Hepatocyte (in vitro differentiated cells): ENCODE results near the gene HLA-DRB1.

Experiments used
- EZH2 ChIP-seq: fragments of 200-600 bp; sonication (generic); IDR thresholded peaks from 2 replicates; pipeline ENCODE4 v1.6.1; 2016; ENCODE audit warnings: antibody characterized with exemption, mild to moderate bottlenecking, borderline replicate concordance
- EZH2phosphoT487 ChIP-seq: fragments of 200-600 bp; sonication (generic); IDR thresholded peaks from one replicate; pipeline ENCODE4 v1.6.1; 2018; ENCODE audit warnings: antibody characterized with exemption, mild to moderate bottlenecking, low read depth, moderate library complexity; ENCODE audit not compliant: unreplicated experiment, severe bottlenecking
- TF ChIP-seq, protein P1 (sequence below): fragments of 200-600 bp; sonication (generic); IDR thresholded peaks from 2 replicates; pipeline ENCODE4 v1.5.1; 2016; ENCODE audit warnings: antibody characterized with exemption, mild to moderate bottlenecking; ENCODE audit not compliant: poor library complexity

DNA sequence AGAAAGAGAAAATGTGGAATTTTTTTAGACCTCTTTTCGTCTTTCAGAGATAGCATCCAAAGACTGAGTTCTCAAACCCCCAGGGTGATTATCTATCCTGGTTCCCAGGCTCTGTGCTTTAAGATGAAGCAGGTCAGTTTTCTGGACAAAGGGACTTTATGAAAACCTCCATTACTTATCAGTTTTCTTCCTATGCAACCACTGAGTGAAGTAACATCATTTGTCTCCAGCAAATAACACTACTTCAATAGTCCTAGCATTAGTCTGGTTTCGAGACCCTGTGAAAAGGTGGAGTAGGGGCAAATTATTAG lies 18.3 kb upstream of the HLA-DRB1 start:
- TF ChIP-seq, protein P1, sequence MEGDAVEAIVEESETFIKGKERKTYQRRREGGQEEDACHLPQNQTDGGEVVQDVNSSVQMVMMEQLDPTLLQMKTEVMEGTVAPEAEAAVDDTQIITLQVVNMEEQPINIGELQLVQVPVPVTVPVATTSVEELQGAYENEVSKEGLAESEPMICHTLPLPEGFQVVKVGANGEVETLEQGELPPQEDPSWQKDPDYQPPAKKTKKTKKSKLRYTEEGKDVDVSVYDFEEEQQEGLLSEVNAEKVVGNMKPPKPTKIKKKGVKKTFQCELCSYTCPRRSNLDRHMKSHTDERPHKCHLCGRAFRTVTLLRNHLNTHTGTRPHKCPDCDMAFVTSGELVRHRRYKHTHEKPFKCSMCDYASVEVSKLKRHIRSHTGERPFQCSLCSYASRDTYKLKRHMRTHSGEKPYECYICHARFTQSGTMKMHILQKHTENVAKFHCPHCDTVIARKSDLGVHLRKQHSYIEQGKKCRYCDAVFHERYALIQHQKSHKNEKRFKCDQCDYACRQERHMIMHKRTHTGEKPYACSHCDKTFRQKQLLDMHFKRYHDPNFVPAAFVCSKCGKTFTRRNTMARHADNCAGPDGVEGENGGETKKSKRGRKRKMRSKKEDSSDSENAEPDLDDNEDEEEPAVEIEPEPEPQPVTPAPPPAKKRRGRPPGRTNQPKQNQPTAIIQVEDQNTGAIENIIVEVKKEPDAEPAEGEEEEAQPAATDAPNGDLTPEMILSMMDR: no peak
- TF ChIP-seq EZH2: no peak
- no peak for TF ChIP-seq EZH2phosphoT487
